Measurements from ENCODE around the gene TMEM154. TPM values are rescaled to one million over a fixed set of nuclear protein-coding genes. Genes with fewer than 3 reads are reported as not detected.

TMEM154 gene
- total RNA-seq, 4 donors from 2014 or later = 1.8 to 5.4 (median 3.9) TPM

DNA sequence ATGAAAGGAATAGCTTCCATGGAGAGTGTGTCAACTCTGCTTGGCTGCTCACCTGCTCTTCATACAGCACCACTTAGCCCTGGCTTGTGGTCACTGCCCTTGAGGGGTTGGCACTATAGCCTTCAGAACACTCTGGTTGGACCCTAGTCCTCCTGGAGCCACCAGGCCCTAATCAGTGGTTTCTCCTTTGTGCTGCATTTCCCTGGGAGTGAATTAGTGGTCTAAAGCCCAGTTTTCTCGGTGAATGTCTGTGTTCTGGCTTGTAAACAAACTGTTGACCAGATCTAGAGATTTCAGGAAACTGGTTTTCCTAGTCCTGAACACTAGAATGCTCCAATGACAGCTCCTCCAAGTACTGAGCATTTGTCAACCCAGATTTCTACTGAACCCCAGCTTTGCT is 28.6 kb upstream of the TMEM154 start:
- intact Hi-C loops (cut with DNase I; ENCODE audit: low total_unique reads) (no loop called here), in situ Hi-C loops (cut with MboI; ENCODE audit: low pct_ligation_motif_present in 1 of 4, low pct_unique_long_range_greater_than_20kb in 1 of 4, low sequenced_read_pairs in 3 of 4) (no loop called here)
- Histone ChIP-seq H3K9me3 (no peaks in the 10 kb centered on the region), H3K4me1 (no peaks in the 10 kb centered on the region), H3K4me3 (no peak overlapping the region), H3K27me3 (no peaks in the 10 kb centered on the region), H3K36me3 (no peaks in the 10 kb centered on the region), H3K27ac (no peak overlapping the region)
- TF ChIP-seq POLR2AphosphoS5 (IDR thresholded peaks at IDR 0.05) = no peak
- TF ChIP-seq POLR2A (IDR thresholded peaks at IDR 0.05) = no peak
- no peak for TF ChIP-seq EP300 (IDR thresholded peaks at IDR 0.05; ENCODE audit: low read depth)
- no peak for TF ChIP-seq CTCF (IDR thresholded peaks at IDR 0.05)
- no peak for DNase-seq
- WGBS, 2 donors (ENCODE audit: low coverage in 1 of 2) = 80% methylated on average over 1 of the region's 1 CpG; no CpG with 5 or more reads in 1 of the 2 donors

DNA sequence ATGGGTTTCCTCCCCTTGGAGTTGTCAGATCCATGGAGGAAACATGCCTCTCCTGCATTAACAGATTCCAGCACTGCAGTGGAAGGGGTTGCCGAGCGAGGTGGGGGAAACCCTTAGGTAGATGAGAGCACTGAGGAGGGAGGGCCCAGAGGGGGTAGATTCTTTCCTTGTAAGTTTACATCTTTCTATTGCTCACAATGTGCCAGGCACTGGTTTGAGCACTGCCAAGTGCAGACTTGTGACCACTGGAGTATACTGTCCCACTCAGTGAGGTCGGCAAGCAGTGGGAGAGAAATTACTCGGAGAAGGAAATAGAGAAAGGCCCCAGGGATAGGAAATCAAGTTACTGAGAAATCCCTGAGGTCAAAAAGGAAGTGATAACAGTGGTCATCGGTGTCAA is 27.8 kb upstream of the TMEM154 start:
- no peaks in the 10 kb centered on the region for H3K36me3 ChIP-seq
- TF ChIP-seq POLR2A (IDR thresholded peaks at IDR 0.05) (no peak), POLR2AphosphoS5 (IDR thresholded peaks at IDR 0.05) (no peak), CTCF (IDR thresholded peaks at IDR 0.05) (no peak), EP300 (IDR thresholded peaks at IDR 0.05; ENCODE audit: low read depth) (no peak)
- no peaks in the 10 kb centered on the region for H3K4me1 ChIP-seq
- no peak overlapping the region for H3K27ac ChIP-seq
- intact Hi-C loops (cut with DNase I; ENCODE audit: low total_unique reads) (no loop called here), in situ Hi-C loops (cut with MboI; ENCODE audit: low pct_ligation_motif_present in 1 of 4, low pct_unique_long_range_greater_than_20kb in 1 of 4, low sequenced_read_pairs in 3 of 4) (no loop called here)
- H3K27me3 ChIP-seq = no peaks in the 10 kb centered on the region
- no peaks in the 10 kb centered on the region for H3K9me3 ChIP-seq
- 83 to 84% methylated on average over 1 to 5 of the region's 5 CpGs for WGBS, 2 donors (ENCODE audit: low coverage in 1 of 2)
- no peak overlapping the region for H3K4me3 ChIP-seq
- DNase-seq = no peak

DNA sequence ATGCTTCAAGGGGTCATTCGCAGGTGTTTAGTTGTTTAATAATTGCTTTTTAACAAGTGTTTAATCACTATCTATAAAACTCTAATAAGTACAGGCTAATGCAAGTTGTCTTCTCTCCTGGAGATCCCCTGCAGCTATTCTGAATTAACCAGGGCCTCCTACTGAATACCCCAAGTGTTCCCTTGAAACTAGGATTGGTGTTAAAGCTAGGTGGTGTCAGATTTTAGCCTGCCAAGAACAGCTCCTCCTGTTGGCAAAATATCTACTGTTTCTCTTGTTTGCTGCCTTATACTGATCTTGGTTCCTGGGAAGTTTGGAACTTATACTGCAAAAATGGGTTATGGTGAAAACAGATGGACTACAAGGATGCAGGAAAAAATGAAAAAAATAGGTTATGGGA is 26.1 kb upstream of the TMEM154 start:
- H3K36me3 ChIP-seq = no peaks in the 10 kb centered on the region
- TF ChIP-seq EP300 (IDR thresholded peaks at IDR 0.05; ENCODE audit: low read depth) = no peak
- H3K9me3 ChIP-seq = no peaks in the 10 kb centered on the region
- H3K27ac ChIP-seq = no peak overlapping the region
- WGBS, 2 donors (ENCODE audit: low coverage in 1 of 2) = 78 to 100% methylated on average over 1 of the region's 1 CpG
- no peaks in the 10 kb centered on the region for H3K27me3 ChIP-seq
- no peaks in the 10 kb centered on the region for H3K4me1 ChIP-seq
- intact Hi-C loops (cut with DNase I; ENCODE audit: low total_unique reads) (no loop called here), in situ Hi-C loops (cut with MboI; ENCODE audit: low pct_ligation_motif_present in 1 of 4, low pct_unique_long_range_greater_than_20kb in 1 of 4, low sequenced_read_pairs in 3 of 4) (no loop called here)
- H3K4me3 ChIP-seq = no peak overlapping the region
- DNase-seq = no peak

- no peak for DNase-seq
- no peaks in the 10 kb centered on the region for H3K36me3 ChIP-seq
- intact Hi-C loops (cut with DNase I; ENCODE audit: low total_unique reads) (no loop called here), in situ Hi-C loops (cut with MboI; ENCODE audit: low pct_ligation_motif_present in 1 of 4, low pct_unique_long_range_greater_than_20kb in 1 of 4, low sequenced_read_pairs in 3 of 4) (no loop called here)
- 78 to 90% methylated on average over 1 of the region's 1 CpG for WGBS, 2 donors (ENCODE audit: low coverage in 1 of 2)
- H3K9me3 ChIP-seq = no peaks in the 10 kb centered on the region
- no peaks in the 10 kb centered on the region for H3K4me1 ChIP-seq
- H3K4me3 ChIP-seq = no peak overlapping the region
- H3K27ac ChIP-seq = no peak overlapping the region
- H3K27me3 ChIP-seq = no peaks in the 10 kb centered on the region
- no peak for TF ChIP-seq CTCF (IDR thresholded peaks at IDR 0.05)
- no peak for TF ChIP-seq POLR2A (IDR thresholded peaks at IDR 0.05)
- no peak for TF ChIP-seq EP300 (IDR thresholded peaks at IDR 0.05; ENCODE audit: low read depth)
- TF ChIP-seq POLR2AphosphoS5 (IDR thresholded peaks at IDR 0.05) = no peak
Measured at GRCh38 chr4:152704788-152705187, 25.0 kb upstream of the TMEM154 start.

DNA sequence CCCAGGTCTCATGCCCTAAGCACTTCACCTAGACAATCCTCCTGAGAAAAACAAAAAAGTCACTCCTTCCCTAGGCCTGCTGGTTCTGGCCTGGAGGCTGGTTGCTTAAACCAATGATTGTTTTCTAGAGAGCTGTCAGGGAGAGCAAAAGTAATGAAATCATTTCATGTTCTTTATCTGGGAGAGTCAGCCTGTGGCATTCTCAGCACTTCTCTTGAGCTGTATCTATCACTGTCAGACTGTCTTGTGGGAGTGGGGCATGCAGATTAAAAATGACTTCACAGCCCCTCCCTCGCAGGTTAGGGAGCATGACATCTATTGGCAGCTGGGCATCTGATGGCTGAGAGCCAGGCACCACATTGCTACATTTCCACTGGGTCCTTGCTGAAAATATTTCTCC is 20.4 kb upstream of the TMEM154 start:
- no peak for TF ChIP-seq EP300 (IDR thresholded peaks at IDR 0.05; ENCODE audit: low read depth)
- no peak for TF ChIP-seq POLR2A (IDR thresholded peaks at IDR 0.05)
- TF ChIP-seq CTCF (IDR thresholded peaks at IDR 0.05) = no peak
- TF ChIP-seq POLR2AphosphoS5 (IDR thresholded peaks at IDR 0.05) = no peak
- no peak overlapping the region for H3K4me3 ChIP-seq
- WGBS, 2 donors (ENCODE audit: low coverage in 1 of 2) = 84% methylated on average over 1 of the region's 1 CpG; no CpG with 5 or more reads in 1 of the 2 donors
- no peak for DNase-seq
- H3K4me1 ChIP-seq = no peaks in the 10 kb centered on the region
- H3K27ac ChIP-seq = no peak overlapping the region
- H3K9me3 ChIP-seq = no peaks in the 10 kb centered on the region
- intact Hi-C loops (cut with DNase I; ENCODE audit: low total_unique reads) (no loop called here), in situ Hi-C loops (cut with MboI; ENCODE audit: low pct_ligation_motif_present in 1 of 4, low pct_unique_long_range_greater_than_20kb in 1 of 4, low sequenced_read_pairs in 3 of 4) (no loop called here)
- H3K27me3 ChIP-seq = no peaks in the 10 kb centered on the region
- H3K36me3 ChIP-seq = no peaks in the 10 kb centered on the region

Data from transverse colon (tissue), 4 donors.